HG03135 (cell line): ENCODE measurements around the gene SPATA21.

ENCODE experiments used
- ATAC-seq: cut with Tn5 transposase; IDR thresholded peaks from one replicate; pipeline ENCODE4 v1.9.1; 2021; ENCODE audit warnings: mild to moderate bottlenecking, moderate library complexity; ENCODE audit not compliant: unreplicated experiment

The SPATA21 gene

DNA sequence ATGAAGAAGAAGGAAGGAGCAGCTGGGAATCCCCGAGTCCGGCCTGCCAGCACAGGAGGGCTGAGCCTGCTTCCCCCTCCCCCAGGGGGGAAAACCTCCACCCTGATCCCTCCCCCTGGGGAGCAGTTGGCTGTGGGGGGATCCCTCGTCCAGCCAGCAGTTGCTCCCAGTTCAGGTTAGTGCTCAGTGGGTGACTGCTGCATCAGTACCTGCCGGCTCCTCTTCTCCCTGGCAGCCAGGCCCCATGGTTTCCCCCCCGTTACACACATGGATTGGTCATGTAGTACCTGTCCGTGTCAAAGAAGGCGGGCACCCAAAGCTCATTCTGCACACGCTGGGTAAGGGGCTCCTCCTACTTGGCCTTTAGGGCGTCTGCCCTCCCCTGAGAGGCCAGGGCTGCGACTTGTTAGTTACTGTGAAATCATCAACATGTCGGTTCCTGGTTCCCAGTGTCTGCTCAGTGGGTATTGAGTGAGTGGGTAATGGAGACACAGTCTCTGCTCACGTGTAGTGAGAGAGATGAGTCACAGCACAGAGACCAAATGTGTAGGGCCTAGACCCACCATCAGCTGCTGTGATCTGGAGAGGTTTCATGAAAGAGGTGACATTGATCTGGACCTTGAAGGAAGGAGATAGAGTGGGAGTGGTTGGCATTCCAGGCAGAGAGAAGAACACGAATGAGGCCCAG lies 14.8 kb upstream of the SPATA21 start:
- ATAC-seq: no peak

DNA sequence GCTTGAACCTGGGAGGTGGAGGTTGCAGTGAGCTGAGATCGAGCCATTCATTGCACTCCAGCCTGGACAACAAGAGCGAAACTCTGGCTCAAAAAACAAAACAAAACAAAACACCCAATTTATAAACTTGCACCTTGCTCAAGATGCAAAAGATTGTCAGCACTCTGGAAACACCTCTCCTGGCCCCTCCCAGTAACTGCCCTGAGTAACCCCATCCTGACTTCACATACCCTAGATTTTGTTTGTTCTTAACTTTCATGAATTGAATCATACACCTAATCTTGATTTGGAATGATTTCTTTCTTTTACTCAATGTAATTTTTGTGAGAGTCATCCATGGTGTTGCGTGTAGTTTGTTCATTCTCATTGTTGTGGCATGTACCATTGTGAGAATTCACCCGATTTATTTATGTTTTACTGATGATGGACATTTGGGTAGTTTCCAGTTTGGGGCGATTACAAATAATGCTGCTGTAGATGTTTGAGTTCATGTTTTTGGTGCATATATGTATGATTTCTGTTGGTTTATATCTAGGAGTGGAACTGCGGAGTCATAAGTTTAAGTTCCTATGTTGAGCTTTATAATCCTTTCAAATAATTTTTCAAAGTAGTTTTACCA lies 13.7 kb upstream of the SPATA21 start:
- ATAC-seq: no peak

DNA sequence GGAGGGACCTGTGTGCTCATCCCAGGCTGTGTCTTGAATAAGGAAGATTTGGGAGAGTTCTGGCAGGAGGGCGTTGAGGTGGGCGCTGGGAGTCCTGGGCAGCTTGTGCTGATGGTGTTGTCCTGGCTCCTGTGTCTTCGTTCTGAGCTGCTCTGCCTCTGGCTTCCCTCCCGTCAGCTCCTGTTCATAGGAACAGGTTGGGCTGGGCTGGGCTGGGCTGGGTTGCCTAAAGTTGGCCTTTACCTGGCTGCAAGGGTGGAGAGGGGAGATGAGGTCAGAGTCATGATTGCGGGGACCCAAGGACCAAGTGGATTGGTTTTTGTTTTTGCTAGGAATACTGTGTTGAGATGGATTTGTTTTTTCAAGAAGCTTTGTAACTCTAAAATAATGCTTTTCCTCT lies 12.4 kb upstream of the SPATA21 start:
- no peak for ATAC-seq

DNA sequence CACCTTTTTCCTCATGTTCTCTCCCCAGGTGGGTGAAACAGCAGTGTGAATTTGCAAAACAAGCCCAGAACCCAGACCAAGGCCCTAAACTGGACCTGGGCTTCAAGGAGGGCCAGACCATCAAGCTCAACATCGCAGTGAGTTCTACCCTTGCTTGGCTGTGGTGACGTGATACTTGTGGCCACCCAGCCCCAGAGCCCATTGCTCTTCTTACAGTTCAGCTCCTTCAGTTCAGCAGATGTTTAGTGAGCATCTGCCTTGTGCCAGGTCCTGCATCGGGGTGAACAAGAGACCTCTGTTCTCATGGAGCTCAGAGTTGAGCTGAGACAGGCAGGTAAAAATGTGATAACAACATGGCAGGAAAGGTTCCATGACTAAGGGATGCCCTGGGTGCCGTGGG lies 11.8 kb upstream of the SPATA21 start:
- ATAC-seq: no peak

DNA sequence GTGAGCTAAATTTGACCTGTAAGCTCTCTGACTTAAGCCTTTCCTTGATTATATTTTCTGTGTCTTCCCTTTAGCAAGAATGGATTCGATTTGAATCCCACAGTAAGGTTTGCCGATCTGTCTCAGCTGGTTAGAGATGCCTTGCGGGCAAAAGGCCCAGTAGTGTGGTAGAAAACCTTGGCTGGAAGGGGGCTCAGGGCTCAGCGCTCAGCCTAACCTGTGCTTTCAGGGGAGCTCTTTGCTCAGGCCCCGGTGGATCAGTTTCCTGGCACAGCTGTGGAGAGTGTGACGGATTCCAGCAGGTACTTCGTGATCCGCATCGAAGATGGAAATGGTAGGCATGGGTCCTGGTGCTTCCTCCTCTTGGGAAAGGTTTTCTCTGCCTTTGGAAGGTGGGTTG lies 10.4 kb upstream of the SPATA21 start:
- ATAC-seq: no peak

DNA sequence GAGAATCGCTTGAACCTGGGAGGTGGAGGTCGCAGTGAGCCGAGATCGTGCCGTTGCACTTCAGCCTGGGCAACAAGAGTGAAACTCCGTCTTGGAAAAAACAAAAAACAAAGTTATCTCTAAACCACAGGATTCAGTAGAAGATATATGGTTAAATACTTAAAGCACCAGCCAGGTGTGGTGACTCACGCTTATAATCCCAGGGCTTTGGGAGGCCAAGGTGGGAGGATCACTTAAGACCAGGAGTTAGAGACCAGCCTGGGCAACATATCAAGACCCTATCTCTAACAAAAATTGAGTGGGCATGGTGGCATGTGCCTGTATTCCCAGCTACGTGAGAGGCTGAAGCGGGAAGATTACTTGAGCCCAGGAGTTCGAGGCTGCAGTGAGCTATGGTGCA lies 8.9 kb upstream of the SPATA21 start:
- no peak for ATAC-seq

DNA sequence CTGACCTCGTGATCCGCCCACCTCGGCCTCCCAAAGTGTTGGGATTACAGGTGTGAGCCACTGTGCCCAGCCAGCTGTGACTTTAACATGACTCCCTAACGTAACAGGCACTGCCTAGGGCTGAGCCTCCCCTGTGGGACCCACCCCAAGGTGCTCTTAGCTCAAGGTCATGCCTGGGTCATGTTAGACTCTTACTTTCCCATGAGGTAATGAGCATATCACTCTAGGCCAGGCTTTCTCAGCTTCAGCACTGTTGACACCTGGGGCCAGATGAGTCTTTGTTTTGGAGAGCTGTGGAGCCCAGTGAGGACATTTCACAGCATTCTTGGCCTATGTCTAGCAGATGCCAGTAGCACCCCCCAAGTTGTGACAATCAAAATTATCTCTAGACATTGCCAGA lies 7.8 kb upstream of the SPATA21 start:
- ATAC-seq: no peak

DNA sequence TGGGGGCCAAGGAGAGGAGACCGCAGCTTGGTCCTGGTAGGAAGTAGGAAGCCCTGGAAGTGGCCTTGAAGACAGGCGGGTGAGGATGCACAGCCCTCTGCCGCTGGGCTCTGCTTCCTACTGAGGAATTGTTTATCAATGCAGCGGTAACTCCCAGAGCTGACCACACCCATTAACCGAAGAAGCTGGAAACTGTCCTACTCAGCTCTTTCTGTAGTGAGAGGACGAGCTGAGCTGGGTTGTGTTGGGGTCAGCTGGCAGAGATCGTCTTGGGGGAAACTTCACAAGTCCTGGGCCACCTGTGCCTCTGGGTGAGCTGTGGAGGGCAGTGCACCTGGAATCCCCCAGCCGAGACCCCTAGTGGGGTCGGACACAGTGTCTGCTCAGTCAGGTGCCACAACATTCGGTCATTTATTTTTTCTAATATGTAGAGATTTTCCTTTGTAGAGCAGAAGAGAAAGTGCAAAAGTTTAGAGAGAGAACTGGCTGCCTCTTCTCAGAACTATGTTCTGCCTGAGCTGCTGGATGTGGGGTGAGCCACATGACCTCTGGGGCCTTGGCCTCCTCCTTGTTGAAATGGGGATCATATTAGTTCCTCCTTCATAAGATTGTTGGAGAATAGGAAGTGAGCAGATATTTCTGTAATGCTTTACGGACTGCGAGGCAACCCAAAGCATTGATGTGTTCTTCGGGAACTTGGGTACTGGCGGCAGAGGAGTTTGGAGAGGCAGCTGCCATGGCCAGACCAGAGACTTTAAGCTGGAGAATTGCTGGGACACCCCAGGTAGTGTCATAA lies 6.9 kb upstream of the SPATA21 start:
- ATAC-seq: no peak

DNA sequence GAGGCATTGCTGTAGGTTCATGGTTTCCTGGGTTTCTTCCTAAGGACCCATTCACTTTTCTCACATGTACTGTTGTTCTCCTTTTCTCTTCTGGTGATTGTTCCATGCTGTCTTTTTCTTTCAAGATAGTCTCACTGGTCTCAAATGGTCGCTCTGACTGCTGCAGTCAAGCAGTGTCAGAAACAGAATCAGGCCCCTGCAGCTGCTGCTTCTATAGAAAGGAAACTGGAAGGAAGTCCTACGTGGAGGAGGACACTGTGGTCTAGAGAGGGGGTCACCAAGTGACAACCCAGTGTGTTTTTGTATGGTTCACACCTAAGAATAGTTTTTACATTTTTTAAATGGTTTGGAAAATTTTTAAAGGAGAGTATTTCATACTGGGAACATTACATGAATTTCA lies 5.7 kb upstream of the SPATA21 start:
- ATAC-seq: no peak

DNA sequence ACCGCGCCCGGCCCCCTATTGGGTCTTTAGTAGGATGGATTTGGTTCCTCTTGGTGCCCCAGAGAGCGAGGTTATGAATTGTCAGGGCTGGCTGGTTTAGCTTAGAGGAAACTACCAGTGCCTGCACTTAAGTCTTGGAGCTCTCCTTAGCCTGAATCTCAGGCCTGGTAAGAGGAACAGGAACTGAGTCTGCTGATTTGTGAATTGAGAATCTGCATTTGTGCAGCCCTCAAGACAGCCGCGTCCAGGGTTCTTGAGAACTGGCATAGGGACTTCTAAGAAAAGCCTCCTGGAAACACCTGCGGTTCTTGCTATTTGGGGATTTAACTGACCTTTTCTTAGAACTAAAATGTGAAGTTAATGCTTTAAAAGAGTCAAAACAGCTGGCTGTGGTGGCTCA lies 5.0 kb upstream of the SPATA21 start:
- no peak for ATAC-seq

DNA sequence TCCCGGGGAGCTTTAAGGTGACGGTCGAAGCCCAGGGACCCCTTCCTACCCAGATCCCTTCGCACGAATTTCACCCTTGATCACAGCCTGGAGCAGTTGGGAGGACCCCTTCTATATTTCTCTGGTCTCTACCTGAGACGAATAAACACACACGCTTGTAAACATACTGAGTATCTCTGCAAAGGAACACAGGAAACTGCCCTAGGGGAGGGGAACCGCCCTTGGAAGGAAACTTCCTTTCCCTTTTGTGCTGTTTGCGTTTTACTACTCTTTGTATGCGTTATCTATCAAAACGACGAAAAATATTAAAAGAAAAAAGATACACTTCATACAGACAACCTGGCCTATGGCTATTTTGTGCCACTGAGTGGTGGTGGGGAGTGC lies 4.0 kb upstream of the SPATA21 start:
- no peak for ATAC-seq

DNA sequence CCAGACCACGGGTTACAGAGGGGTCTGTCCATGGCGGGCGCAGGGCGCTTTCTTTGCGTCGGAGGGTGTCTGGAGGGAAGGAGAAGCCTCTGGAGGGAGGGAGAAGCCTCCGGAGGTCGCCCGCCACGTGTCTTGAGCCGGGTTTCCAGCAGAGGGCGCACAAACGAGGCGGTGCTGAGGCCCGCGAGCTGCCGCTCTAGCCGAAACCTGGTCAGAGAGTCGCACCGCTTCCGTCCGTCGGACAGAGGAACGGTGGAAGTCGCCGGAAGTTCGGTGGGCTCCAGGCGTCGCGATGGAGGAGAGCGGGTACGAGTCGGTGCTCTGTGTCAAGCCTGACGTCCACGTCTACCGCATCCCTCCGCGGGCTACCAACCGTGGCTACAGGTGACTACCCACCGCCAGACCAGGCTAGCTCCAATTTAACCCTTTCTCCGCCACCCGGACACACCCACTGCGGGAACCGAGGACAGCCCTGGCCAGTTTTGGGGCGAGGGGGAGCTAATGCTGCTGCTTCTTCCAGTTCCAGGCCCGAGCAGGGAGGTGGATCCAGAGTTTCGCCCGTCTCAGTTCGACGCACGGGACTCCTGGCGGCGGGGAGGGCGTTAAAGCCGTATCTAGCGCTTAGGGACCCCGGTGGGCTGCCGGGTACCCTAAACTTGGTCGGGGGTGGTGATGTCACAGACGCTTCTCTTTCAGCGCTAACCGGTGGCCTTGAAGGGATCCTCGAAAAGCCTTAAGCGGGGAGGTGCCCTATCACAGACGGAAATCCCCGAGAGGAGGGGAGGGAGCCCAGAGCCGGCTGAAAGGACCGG lies 3.5 kb upstream of the SPATA21 start, which contains the start of gene NECAP2:
TSS of gene NECAP2 (plus strand) at position 255 of the 812 bp plus-strand sequence. CDS start at position 293, 38 bp downstream.
- ATAC-seq: peak; percentile 84

DNA sequence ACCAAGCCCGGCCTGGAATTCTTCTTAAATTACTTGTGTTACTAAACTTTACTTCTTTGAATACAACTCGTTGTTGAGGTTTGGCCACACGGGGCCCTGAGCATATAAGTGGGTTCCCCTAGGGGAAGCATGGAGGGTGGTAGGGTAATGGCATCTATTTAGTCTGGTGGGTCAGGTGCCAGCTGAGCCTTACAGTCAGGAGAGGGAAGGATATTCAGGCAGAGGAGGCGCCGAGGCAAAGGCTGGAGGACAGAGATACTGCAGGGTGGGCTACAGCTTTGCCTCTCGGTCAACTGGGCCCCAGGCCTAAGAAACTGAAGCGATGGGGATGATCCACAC lies 2.9 kb upstream of the SPATA21 start:
- ATAC-seq: no peak

DNA sequence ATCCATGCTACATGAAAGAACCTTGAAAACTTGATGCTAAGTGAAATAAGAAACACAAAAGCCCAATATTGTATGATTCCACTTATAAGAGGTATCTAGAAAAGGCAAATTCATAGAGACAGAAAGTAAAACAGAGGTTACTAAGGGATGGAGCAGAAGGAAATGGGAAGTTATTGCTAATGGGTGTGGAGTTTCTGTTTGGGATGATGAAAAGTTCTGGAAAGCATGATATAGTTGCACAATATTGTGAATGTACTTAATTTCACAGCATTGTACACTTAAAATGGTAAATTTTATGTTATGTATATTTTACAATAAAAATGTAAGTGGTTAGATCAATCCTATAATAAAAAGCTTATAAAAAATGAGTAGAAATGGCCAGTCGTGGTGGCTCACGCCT lies 1.7 kb upstream of the SPATA21 start:
- no peak for ATAC-seq

DNA sequence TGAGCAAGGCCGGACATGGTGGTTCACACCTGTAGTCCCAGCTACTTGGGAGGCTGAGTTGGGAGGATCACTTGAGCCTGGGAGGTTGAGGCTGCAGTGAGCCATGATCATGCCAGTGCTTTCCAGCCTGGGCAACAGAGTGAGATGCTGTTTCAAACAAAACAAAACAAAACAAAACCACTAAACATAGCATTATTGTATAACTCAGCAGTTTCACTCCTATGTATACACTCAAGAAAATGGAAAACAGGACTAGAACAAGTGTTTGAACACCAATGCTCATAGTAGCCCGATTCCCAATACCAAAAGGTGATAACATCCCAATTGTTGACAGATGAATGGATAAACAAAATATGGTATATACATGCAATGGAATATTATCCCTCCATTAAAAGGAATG lies 1.3 kb upstream of the SPATA21 start:
- ATAC-seq: no peak

DNA sequence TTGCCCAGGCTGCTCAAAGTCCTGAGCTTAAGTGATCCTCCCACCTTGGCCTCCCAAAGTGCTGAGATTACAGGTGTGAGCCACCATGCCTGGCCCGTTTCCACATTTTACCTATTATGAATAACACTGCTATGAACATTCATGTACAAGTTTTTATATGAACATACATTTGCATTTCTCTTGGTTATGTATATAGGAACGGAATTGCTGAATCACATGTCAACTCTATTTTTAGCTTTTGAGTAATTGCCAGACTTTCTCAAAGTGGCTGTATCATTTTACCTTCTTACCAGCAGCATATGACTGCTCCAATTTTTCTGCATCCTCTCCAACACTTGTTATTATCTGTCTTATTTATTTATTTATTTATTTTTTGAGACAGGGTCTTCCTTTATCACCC lies 2.7 kb downstream of the SPATA21 start:
- ATAC-seq: no peak

DNA sequence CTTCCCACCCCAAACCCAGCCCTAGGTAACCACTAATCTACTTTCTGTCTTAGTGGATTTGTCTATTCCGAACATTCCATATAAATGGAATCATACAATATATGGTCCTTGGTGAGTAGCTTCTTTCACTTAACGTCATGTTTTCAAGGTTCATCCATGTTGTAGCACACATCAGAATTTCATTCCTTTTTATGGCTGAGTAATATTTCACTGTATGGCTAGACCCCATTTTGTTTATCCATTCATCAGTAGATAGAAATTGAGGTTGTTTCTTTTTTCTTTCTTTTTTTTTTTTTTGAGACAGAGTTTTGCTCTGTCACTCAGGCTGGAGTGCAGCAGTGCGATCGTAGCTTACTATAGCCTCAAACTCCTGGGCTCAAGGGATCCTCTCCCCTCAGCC lies 3.2 kb downstream of the SPATA21 start:
- no peak for ATAC-seq

DNA sequence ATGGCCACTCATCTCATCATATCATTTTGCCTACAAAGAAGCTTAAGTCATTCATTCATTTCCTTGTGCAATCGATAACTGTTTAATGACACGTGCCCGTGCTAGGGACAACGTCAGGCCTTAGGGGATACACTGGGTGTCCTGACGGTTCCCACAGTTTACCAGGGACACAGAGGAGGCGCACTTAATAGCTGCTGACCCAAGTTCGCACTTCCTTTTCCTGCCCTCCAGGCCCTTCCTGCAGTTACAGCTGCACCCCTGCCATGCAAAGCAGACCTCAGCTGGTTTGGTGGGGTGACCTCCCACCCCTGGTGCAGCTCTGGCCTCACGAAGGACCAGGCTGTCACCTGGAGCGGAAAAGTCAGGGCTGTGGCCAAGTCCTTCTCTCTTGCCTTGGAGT lies 4.2 kb downstream of the SPATA21 start:
- no peak for ATAC-seq

DNA sequence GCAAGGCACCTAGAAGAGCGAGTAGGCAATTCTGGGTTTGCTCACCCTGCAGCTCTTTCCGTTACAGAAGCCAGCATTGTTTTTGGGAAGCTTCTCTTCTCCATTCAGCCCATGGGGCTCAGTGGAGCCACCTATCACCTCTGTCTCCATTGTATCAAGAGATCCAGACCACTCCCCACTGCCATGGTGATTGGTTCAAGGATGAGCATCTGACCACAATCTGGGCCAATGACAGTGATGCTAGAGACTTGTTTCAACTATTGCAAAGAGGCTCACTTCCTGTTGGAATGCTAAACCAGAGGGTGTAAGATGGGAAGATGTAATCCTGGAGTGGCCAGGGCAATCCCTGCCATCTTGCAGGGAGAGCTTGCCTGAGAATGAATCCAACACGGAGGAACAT lies 6.6 kb downstream of the SPATA21 start:
- no peak for ATAC-seq

DNA sequence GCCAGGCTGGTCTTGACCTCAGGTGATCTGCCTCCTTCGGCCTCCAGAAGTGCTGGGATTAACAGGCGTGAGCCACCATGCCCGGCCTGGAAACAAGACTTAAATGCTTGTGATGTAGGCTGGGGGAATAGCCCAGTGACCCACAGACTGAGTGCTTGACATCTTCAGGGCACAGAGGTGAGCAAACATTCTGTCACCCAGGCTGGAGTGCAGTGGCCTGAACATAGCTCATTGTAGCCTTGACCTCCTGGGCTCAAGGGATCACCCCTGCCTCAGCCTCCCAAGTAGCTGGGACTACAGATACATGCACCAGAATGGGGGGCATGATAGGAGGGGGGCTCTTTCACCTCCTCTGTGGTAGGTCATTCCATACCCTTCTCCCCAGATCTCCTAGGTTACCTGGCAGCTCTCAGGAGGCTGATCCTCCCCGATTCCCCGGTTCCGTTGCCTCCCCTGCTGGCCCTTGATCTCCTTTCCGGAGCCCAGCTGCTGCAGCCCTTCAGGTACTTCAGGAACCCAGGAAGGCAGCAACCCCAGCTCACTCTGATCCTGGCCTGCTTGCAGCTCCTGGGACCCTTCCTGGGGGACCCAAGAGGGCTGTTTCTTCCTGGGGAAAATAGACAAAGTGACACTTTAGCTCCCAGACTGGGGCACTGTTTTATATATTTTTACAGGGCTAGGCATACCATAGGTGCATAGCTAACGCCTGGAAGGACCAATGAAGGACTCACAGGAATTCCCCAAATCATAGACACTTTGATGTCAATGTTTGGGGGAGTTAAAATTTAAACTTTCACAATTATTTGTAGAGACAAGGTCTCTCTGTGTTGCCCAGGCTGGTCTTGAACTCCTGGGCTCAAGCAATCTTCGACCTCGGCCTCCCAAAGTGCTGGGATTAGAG lies 11.8 kb downstream of the SPATA21 start:
- no peak for ATAC-seq
